GM23338 (cell line): ENCODE data around the gene AKT1S1.

Source experiments
- TF ChIP-seq, protein P1 (sequence below), 2 experiments: fragments of 200-600 bp in 1 of 2; sonication (generic) in 1 of 2; conservative IDR thresholded peaks; 2 replicates each; pipeline versions ENCODE4 v1.5.1 to v1.6.1; 2016 to 2017; ENCODE audit warnings: antibody characterized with exemption in 2 of 2, low read depth in 2 of 2, mild to moderate bottlenecking in 2 of 2, moderate library complexity in 1 of 2
- TF ChIP-seq, protein P2 (sequence below): fragments of 250-450 bp; sonication (Bioruptor Pico); IDR thresholded peaks from 2 replicates; pipeline ENCODE4 v1.5.0; 2020; ENCODE audit warnings: mild to moderate bottlenecking, moderate library complexity

DNA sequence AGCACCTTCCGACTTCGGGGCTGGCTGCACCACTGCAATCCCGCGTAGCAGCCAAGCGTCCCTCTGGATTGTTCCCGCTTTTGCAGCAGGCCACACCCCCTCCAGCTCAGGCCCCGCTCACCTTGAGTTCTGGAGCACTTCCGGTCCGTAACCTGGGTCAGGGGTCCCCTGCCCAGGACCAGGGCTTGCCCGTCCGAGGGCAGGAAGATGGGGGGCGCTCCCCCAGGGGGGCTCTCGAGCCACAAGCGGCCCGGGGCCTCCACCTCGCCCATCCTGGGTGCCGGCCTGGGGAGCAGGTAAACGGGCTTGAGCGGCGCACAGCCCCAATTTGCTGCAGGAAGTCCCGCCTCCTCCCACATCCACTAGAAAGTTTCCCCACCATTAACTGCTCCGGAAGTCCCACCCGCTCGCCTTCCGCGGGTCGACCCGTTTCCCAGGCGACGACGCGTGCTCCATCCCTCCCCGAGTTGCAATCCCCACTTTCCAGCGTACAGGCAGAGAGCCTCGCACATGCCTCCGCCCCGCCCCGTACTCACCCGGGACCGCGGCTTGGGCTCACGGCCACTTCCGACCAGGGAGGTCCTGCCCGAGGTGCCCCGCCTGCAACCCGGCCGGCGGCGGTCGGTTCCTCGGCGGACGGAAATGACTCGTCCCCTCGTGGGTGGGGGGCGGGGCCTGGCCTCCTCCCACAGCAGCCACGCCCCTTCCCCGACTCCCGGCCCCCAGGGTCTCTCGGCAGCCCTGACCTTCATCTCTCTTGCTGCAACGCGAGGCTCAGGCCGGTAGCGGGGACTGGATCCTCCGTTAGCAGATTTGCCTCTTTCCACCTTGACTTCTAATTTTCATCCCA, 10.0 kb downstream of the AKT1S1 start, which contains the start of gene PNKP:
- TF ChIP-seq, protein P1, sequence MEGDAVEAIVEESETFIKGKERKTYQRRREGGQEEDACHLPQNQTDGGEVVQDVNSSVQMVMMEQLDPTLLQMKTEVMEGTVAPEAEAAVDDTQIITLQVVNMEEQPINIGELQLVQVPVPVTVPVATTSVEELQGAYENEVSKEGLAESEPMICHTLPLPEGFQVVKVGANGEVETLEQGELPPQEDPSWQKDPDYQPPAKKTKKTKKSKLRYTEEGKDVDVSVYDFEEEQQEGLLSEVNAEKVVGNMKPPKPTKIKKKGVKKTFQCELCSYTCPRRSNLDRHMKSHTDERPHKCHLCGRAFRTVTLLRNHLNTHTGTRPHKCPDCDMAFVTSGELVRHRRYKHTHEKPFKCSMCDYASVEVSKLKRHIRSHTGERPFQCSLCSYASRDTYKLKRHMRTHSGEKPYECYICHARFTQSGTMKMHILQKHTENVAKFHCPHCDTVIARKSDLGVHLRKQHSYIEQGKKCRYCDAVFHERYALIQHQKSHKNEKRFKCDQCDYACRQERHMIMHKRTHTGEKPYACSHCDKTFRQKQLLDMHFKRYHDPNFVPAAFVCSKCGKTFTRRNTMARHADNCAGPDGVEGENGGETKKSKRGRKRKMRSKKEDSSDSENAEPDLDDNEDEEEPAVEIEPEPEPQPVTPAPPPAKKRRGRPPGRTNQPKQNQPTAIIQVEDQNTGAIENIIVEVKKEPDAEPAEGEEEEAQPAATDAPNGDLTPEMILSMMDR (conservative IDR thresholded peaks at IDR 0.05; ENCODE audit: low read depth in 2 of 2): no peak
- TF ChIP-seq, protein P2, sequence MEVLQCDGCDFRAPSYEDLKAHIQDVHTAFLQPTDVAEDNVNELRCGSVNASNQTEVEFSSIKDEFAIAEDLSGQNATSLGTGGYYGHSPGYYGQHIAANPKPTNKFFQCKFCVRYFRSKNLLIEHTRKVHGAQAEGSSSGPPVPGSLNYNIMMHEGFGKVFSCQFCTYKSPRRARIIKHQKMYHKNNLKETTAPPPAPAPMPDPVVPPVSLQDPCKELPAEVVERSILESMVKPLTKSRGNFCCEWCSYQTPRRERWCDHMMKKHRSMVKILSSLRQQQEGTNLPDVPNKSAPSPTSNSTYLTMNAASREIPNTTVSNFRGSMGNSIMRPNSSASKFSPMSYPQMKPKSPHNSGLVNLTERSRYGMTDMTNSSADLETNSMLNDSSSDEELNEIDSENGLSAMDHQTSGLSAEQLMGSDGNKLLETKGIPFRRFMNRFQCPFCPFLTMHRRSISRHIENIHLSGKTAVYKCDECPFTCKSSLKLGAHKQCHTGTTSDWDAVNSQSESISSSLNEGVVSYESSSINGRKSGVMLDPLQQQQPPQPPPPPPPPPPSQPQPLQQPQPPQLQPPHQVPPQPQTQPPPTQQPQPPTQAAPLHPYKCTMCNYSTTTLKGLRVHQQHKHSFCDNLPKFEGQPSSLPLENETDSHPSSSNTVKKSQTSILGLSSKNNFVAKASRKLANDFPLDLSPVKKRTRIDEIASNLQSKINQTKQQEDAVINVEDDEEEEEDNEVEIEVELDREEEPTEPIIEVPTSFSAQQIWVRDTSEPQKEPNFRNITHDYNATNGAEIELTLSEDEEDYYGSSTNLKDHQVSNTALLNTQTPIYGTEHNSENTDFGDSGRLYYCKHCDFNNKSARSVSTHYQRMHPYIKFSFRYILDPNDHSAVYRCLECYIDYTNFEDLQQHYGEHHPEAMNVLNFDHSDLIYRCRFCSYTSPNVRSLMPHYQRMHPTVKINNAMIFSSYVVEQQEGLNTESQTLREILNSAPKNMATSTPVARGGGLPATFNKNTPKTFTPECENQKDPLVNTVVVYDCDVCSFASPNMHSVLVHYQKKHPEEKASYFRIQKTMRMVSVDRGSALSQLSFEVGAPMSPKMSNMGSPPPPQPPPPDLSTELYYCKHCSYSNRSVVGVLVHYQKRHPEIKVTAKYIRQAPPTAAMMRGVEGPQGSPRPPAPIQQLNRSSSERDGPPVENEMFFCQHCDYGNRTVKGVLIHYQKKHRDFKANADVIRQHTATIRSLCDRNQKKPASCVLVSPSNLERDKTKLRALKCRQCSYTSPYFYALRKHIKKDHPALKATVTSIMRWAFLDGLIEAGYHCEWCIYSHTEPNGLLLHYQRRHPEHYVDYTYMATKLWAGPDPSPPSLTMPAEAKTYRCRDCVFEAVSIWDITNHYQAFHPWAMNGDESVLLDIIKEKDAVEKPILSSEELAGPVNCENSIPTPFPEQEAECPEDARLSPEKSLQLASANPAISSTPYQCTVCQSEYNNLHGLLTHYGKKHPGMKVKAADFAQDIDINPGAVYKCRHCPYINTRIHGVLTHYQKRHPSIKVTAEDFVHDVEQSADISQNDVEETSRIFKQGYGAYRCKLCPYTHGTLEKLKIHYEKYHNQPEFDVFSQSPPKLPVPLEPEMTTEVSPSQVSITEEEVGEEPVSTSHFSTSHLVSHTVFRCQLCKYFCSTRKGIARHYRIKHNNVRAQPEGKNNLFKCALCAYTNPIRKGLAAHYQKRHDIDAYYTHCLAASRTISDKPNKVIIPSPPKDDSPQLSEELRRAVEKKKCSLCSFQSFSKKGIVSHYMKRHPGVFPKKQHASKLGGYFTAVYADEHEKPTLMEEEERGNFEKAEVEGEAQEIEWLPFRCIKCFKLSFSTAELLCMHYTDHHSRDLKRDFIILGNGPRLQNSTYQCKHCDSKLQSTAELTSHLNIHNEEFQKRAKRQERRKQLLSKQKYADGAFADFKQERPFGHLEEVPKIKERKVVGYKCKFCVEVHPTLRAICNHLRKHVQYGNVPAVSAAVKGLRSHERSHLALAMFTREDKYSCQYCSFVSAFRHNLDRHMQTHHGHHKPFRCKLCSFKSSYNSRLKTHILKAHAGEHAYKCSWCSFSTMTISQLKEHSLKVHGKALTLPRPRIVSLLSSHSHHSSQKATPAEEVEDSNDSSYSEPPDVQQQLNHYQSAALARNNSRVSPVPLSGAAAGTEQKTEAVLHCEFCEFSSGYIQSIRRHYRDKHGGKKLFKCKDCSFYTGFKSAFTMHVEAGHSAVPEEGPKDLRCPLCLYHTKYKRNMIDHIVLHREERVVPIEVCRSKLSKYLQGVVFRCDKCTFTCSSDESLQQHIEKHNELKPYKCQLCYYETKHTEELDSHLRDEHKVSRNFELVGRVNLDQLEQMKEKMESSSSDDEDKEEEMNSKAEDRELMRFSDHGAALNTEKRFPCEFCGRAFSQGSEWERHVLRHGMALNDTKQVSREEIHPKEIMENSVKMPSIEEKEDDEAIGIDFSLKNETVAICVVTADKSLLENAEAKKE (CRISPR knock-in tag): no peak
